ENCODE measurements around the gene ZNF544.

ZNF544 gene

GRCh38 chr19:58203814-58204475, 24.8 kb upstream of the ZNF544 start:
- DNase-seq (ENCODE audit: low read depth), result peak; percentile 46
- peak overlapping the region; percentile 35 for H3K4me3 ChIP-seq (ENCODE audit: low read depth, low read length)
- no peak for TF ChIP-seq CTCF (conservative IDR thresholded peaks at IDR 0.05; ENCODE audit: low read depth, low read length)

- no peak for DNase-seq (ENCODE audit: low read depth)
- no peak for TF ChIP-seq CTCF (conservative IDR thresholded peaks at IDR 0.05; ENCODE audit: low read depth, low read length)
- H3K4me3 ChIP-seq (ENCODE audit: low read depth, low read length), result peak overlapping the region; percentile 3
These were observed 24.1 kb upstream of the ZNF544 start for GRCh38 chr19:58204566-58204965.

- H3K4me3 ChIP-seq (ENCODE audit: low read depth, low read length), result no peak overlapping the region
These were observed 19.1 kb upstream of the ZNF544 start for GRCh38 chr19:58209577-58209976.

GRCh38 chr19:58212336-58213074, 16.2 kb upstream of the ZNF544 start:
- no peak overlapping the region for H3K4me3 ChIP-seq (ENCODE audit: low read depth, low read length)
- DNase-seq (ENCODE audit: low read depth), result no peak
- TF ChIP-seq CTCF (conservative IDR thresholded peaks at IDR 0.05; ENCODE audit: low read depth, low read length), result no peak

More at GRCh38 chr19:58209577-58209976, 19.1 kb upstream of the ZNF544 start:
- DNase-seq (ENCODE audit: low read depth), result no peak
- no peak for TF ChIP-seq CTCF (conservative IDR thresholded peaks at IDR 0.05; ENCODE audit: low read depth, low read length)

- no peak overlapping the region for H3K4me3 ChIP-seq (ENCODE audit: low read depth, low read length)
- TF ChIP-seq CTCF (conservative IDR thresholded peaks at IDR 0.05; ENCODE audit: low read depth, low read length), result no peak
- DNase-seq (ENCODE audit: low read depth), result no peak
These were observed 15.7 kb upstream of the ZNF544 start for GRCh38 chr19:58213075-58213369.

- no peak for DNase-seq (ENCODE audit: low read depth)
- no peak overlapping the region for H3K4me3 ChIP-seq (ENCODE audit: low read depth, low read length)
- no peak for TF ChIP-seq CTCF (conservative IDR thresholded peaks at IDR 0.05; ENCODE audit: low read depth, low read length)
These were observed 11.6 kb upstream of the ZNF544 start for GRCh38 chr19:58217069-58217481.
